Osteoblast (primary cell): Measurements from ENCODE around the gene SOCS7. TPM values are rescaled to one million over a fixed set of nuclear protein-coding genes. Genes with fewer than 3 reads are reported as not detected.
A peak's percentile ranks its signal among the peaks of the same experiment; 100 is the strongest.

Experiments used
- DNase-seq: peaks from one replicate; pipeline ENCODE4 v3.0.0; 2011; ENCODE audit warnings: low spot score, mixed read lengths; ENCODE audit not compliant: insufficient read length; ENCODE audit errors: missing footprints
- H2AFZ ChIP-seq: 2 replicates; pipeline ENCODE4 v1.6.0; 2011; ENCODE audit warnings: mild to moderate bottlenecking, low read length
- H3K27ac ChIP-seq: 2 replicates; pipeline ENCODE4 v1.5.1; 2011; ENCODE audit warnings: mild to moderate bottlenecking, low read depth, low read length, moderate library complexity
- H3K27me3 ChIP-seq: 2 replicates; pipeline ENCODE4 v1.6.0; 2012; ENCODE audit warnings: mild to moderate bottlenecking, control low read depth, inconsistent platforms, low read length, moderate library complexity; ENCODE audit not compliant: insufficient read depth
- H3K36me3 ChIP-seq: 2 replicates; pipeline ENCODE4 v1.5.1; 2011; ENCODE audit warnings: mild to moderate bottlenecking, low read length, control low read depth, moderate library complexity; ENCODE audit not compliant: insufficient read depth
- H3K4me1 ChIP-seq: 2 replicates; pipeline ENCODE4 v1.5.1; 2011; ENCODE audit warnings: mild to moderate bottlenecking, low read length, control low read depth, moderate library complexity; ENCODE audit not compliant: insufficient read depth
- H3K4me2 ChIP-seq: 2 replicates; pipeline ENCODE4 v1.6.0; 2011; ENCODE audit warnings: mild to moderate bottlenecking, low read length; ENCODE audit not compliant: insufficient read depth
- H3K4me3 ChIP-seq: fragments of 200-600 bp; sonication (generic); 3 replicates; pipeline ENCODE4 v1.5.1; 2012; ENCODE audit warnings: mild to moderate bottlenecking, low read length, inconsistent platforms; ENCODE audit not compliant: insufficient read depth
- H3K79me2 ChIP-seq: 2 replicates; pipeline ENCODE4 v1.6.0; 2012; ENCODE audit warnings: mild to moderate bottlenecking, low read length, control low read depth, inconsistent platforms; ENCODE audit not compliant: insufficient read depth
- H3K9me3 ChIP-seq: 2 replicates; pipeline ENCODE4 v1.5.1; 2011; ENCODE audit warnings: low read depth, low read length, control low read depth
- H4K20me1 ChIP-seq: 2 replicates; pipeline ENCODE4 v1.6.0; 2012; ENCODE audit warnings: mild to moderate bottlenecking, low read length, control low read depth; ENCODE audit not compliant: insufficient read depth
- total RNA-seq: library from RNA; depleted of rRNA; stranded (reverse); fragments of >200 nt; gene quantifications from 2 replicates; pipeline ENCODE4 v1.2.3, GENCODE V29; 2012
- TF ChIP-seq, protein P1 (sequence below): IDR thresholded peaks from 2 replicates; pipeline ENCODE4 v1.5.1; 2011; ENCODE audit warnings: mild to moderate bottlenecking, low read depth, low read length, moderate library complexity; ENCODE audit errors: extremely low read depth

Gene SOCS7
- total RNA-seq, 1 donor: 16.3 TPM

GRCh38 chr17:38358586-38359513 lies 7.2 kb downstream of the SOCS7 start:
- peaks cover 77% of the 10 kb centered on the region for H3K79me2 ChIP-seq
- peaks cover 15% of the 10 kb centered on the region for H3K4me1 ChIP-seq
- H2AFZ ChIP-seq: no peak overlapping the region
- TF ChIP-seq, protein P1, sequence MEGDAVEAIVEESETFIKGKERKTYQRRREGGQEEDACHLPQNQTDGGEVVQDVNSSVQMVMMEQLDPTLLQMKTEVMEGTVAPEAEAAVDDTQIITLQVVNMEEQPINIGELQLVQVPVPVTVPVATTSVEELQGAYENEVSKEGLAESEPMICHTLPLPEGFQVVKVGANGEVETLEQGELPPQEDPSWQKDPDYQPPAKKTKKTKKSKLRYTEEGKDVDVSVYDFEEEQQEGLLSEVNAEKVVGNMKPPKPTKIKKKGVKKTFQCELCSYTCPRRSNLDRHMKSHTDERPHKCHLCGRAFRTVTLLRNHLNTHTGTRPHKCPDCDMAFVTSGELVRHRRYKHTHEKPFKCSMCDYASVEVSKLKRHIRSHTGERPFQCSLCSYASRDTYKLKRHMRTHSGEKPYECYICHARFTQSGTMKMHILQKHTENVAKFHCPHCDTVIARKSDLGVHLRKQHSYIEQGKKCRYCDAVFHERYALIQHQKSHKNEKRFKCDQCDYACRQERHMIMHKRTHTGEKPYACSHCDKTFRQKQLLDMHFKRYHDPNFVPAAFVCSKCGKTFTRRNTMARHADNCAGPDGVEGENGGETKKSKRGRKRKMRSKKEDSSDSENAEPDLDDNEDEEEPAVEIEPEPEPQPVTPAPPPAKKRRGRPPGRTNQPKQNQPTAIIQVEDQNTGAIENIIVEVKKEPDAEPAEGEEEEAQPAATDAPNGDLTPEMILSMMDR: no peak
- peak overlapping the region; percentile 3 for H3K27ac ChIP-seq
- peak overlapping the region; percentile 52 for H3K4me2 ChIP-seq
- DNase-seq: no peak
- H3K4me3 ChIP-seq: no peak overlapping the region
- no peaks in the 10 kb centered on the region for H3K27me3 ChIP-seq
- no peaks in the 10 kb centered on the region for H3K9me3 ChIP-seq
- no peaks in the 10 kb centered on the region for H3K36me3 ChIP-seq
- peaks cover 50% of the 10 kb centered on the region for H4K20me1 ChIP-seq

GRCh38 chr17:38361694-38362465 lies 10.2 kb downstream of the SOCS7 start:
- H3K27me3 ChIP-seq: no peaks in the 10 kb centered on the region
- H4K20me1 ChIP-seq: peaks cover 46% of the 10 kb centered on the region
- TF ChIP-seq, protein P1: no peak
- H3K36me3 ChIP-seq: peaks cover 9% of the 10 kb centered on the region
- peaks cover 47% of the 10 kb centered on the region for H3K79me2 ChIP-seq
- no peak overlapping the region for H2AFZ ChIP-seq
- H3K27ac ChIP-seq: no peak overlapping the region
- no peak overlapping the region for H3K4me2 ChIP-seq
- H3K9me3 ChIP-seq: no peaks in the 10 kb centered on the region
- no peak overlapping the region for H3K4me3 ChIP-seq
- H3K4me1 ChIP-seq: peaks cover 23% of the 10 kb centered on the region
- no peak for DNase-seq

DNA sequence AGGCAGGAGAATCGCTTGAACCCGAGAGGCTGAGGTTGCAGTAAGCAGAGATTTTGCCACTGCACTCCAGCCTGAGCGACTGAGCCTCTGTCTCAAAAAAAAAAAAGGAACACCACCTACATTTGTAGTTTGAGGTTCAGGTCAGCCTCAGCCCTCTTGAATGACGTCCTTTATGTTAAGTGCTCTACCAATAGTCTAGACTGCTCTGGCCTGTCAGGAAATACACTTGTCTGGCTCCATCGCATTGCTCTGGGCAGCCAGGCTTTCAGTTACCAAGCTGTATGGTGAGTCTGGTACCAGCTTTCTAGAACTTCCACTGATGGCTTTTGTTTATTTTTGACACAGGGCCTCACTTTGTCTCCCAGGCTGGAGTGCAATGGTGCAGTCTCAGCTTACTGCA lies 11.4 kb downstream of the SOCS7 start:
- H3K9me3 ChIP-seq: no peaks in the 10 kb centered on the region
- no peaks in the 10 kb centered on the region for H3K27me3 ChIP-seq
- H3K27ac ChIP-seq: no peak overlapping the region
- H3K4me2 ChIP-seq: no peak overlapping the region
- peaks cover 36% of the 10 kb centered on the region for H3K79me2 ChIP-seq
- no peak for DNase-seq
- H3K4me3 ChIP-seq: no peak overlapping the region
- H4K20me1 ChIP-seq: peaks cover 39% of the 10 kb centered on the region
- peaks cover 16% of the 10 kb centered on the region for H3K36me3 ChIP-seq
- H3K4me1 ChIP-seq: peaks cover 19% of the 10 kb centered on the region
- TF ChIP-seq, protein P1: no peak
- no peak overlapping the region for H2AFZ ChIP-seq

- TF ChIP-seq, protein P1: no peak
- no peak for DNase-seq
- Histone ChIP-seq H3K4me2 (no peak overlapping the region), H3K4me1 (peaks cover 10% of the 10 kb centered on the region), H3K9me3 (no peaks in the 10 kb centered on the region), H3K79me2 (peaks cover 26% of the 10 kb centered on the region), H3K27ac (peak overlapping the region; percentile 2), H3K4me3 (no peak overlapping the region), H3K36me3 (peaks cover 29% of the 10 kb centered on the region), H2AFZ (no peak overlapping the region), H4K20me1 (peaks cover 30% of the 10 kb centered on the region), H3K27me3 (no peaks in the 10 kb centered on the region)
Measured at GRCh38 chr17:38364741-38365140, 13.1 kb downstream of the SOCS7 start.
